Activated T-cell treated with anti-CD3 and anti-CD28 coated beads for 4 hours (primary cell): ENCODE data around the gene AKR7A2.
"Not testable (repeated sequence)": the region's sequence is repeated elsewhere in the genome, so short reads cannot be mapped to it uniquely, and the experiment has no call there.

ENCODE experiments used
- DNase-seq: peaks from one replicate; pipeline ENCODE4 v3.0.0-alpha.2; 2020

The AKR7A2 gene

GRCh38 chr1:19257178-19257914, 54.6 kb downstream of the AKR7A2 start:
- DNase-seq: no peak

- DNase-seq: not testable (repeated sequence)
Observed at GRCh38 chr1:19256301-19256700, 55.6 kb downstream of the AKR7A2 start.

- no peak for DNase-seq
Observed at GRCh38 chr1:19255288-19255687, 56.7 kb downstream of the AKR7A2 start.

- no peak for DNase-seq
Observed at GRCh38 chr1:19254416-19254815, 57.5 kb downstream of the AKR7A2 start.
